OCI-LY1 (cell line): ENCODE results near the gene ASB2.

ENCODE experiments used
- H2AFZ ChIP-seq: fragments of 200-600 bp; sonication (generic), shearing (Covaris generic); 2 replicates; pipeline ENCODE4 v1.6.0; 2014; ENCODE audit warnings: antibody characterized with exemption, mild to moderate bottlenecking, low read length
- H3F3A ChIP-seq: fragments of 200-600 bp; sonication (generic), shearing (Covaris generic); 2 replicates; pipeline ENCODE4 v1.6.0; 2014; ENCODE audit warnings: mild to moderate bottlenecking, antibody characterized with exemption, low read length, moderate library complexity; ENCODE audit not compliant: insufficient read depth
- H3K27ac ChIP-seq: fragments of 200-600 bp; sonication (generic); 2 replicates; pipeline ENCODE4 v1.5.1; 2014; ENCODE audit warnings: low read length, mixed run types, mild to moderate bottlenecking, low read depth; ENCODE audit not compliant: poor library complexity, severe bottlenecking
- H3K27me3 ChIP-seq: fragments of 200-600 bp; sonication (generic); 2 replicates; pipeline ENCODE4 v1.6.0; 2014; ENCODE audit warnings: antibody characterized with exemption, mild to moderate bottlenecking, low read length, moderate library complexity; ENCODE audit not compliant: insufficient read depth
- H3K36me3 ChIP-seq: fragments of 200-600 bp; sonication (generic); 2 replicates; pipeline ENCODE4 v1.6.1; 2014; ENCODE audit warnings: mild to moderate bottlenecking, antibody characterized with exemption, low read length, moderate library complexity, mixed read lengths; ENCODE audit not compliant: insufficient read depth
- H3K4me1 ChIP-seq: fragments of 200-600 bp; sonication (generic); 2 replicates; pipeline ENCODE4 v1.5.1; 2014; ENCODE audit warnings: mild to moderate bottlenecking, low read length, moderate library complexity; ENCODE audit not compliant: insufficient read depth, severe bottlenecking
- H3K4me2 ChIP-seq: fragments of 200-600 bp; sonication (generic), shearing (Covaris generic); 2 replicates; pipeline ENCODE4 v1.6.1; 2014; ENCODE audit warnings: low read length
- H3K4me3 ChIP-seq: fragments of 200-600 bp; sonication (generic); 2 replicates; pipeline ENCODE4 v1.5.1; 2014; ENCODE audit warnings: low read length, low read depth, mild to moderate bottlenecking, mixed read lengths; ENCODE audit not compliant: poor library complexity, severe bottlenecking
- H3K79me2 ChIP-seq: fragments of 200-600 bp; shearing (Covaris generic); 2 replicates; pipeline ENCODE4 v1.6.1; 2016; ENCODE audit warnings: mixed run types, low read length, mixed read lengths; ENCODE audit not compliant: insufficient read depth
- H3K9ac ChIP-seq: fragments of 200-600 bp; sonication (generic), shearing (Covaris generic); 2 replicates; pipeline ENCODE4 v1.6.1; 2014; ENCODE audit warnings: mild to moderate bottlenecking, low read length, mixed read lengths
- H3K9me2 ChIP-seq: fragments of 200-600 bp; sonication (generic), shearing (Covaris generic); 2 replicates; pipeline ENCODE4 v1.6.1; 2014; ENCODE audit warnings: low read depth, mild to moderate bottlenecking, low read length, mixed read lengths
- H3K9me3 ChIP-seq: fragments of 200-600 bp; shearing (Covaris generic); 2 replicates; pipeline ENCODE4 v1.6.1; 2014; ENCODE audit warnings: low read length, mixed read lengths
- H4K20me1 ChIP-seq: fragments of 200-600 bp; sonication (generic), shearing (Covaris generic); 2 replicates; pipeline ENCODE4 v1.6.0; 2016; ENCODE audit warnings: mild to moderate bottlenecking, low read length; ENCODE audit not compliant: insufficient read depth
- CTCF ChIP-seq: fragments of 200-600 bp; sonication (generic), shearing (Covaris generic); IDR thresholded peaks from 2 replicates; pipeline ENCODE4 v1.5.1; 2017; ENCODE audit warnings: mild to moderate bottlenecking, antibody characterized with exemption, low read length, moderate library complexity, mixed read lengths
- EZH2 ChIP-seq: fragments of 200-600 bp; sonication (generic), shearing (Covaris generic); IDR thresholded peaks from 2 replicates; pipeline ENCODE4 v1.8.0; 2017; ENCODE audit warnings: borderline replicate concordance, mixed run types, mild to moderate bottlenecking, antibody characterized with exemption, low read length, moderate library complexity, mixed read lengths

The ASB2 gene

GRCh38 chr14:93927800-93928145 lies 48.6 kb downstream of the ASB2 start:
- H3K36me3 ChIP-seq, result peaks cover 22% of the 10 kb centered on the region

GRCh38 chr14:93926873-93927799 lies 49.2 kb downstream of the ASB2 start, which contains the start of gene FAM181A:
TSS of gene FAM181A (plus strand) at chr14:93927344. CDS start at chr14:93928286, 942 bp downstream.
- Histone ChIP-seq H3K9ac (no peak within 1 kb of the TSS), H3K9me2 (no peaks in the 10 kb centered on the region), H2AFZ (no peak within 1 kb of the TSS), H3K27ac (no peak within 1 kb of the TSS), H3K9me3 (no peaks in the 10 kb centered on the region), H3K4me2 (no peak within 1 kb of the TSS), H3F3A (no peaks in the 10 kb centered on the region), H4K20me1 (no peaks in the 10 kb centered on the region), H3K4me1 (no peaks in the 10 kb centered on the region), H3K4me3 (no peak within 1 kb of the TSS), H3K79me2 (no peaks in the 10 kb centered on the region), H3K36me3 (peaks cover 15% of the 10 kb centered on the region), H3K27me3 (no peaks in the 10 kb centered on the region)
- TF ChIP-seq CTCF (no peak), EZH2 (no peak)

More at GRCh38 chr14:93927800-93928145, 48.6 kb downstream of the ASB2 start:
- no peak overlapping the region for H3K9ac ChIP-seq
- H3K9me3 ChIP-seq, result no peaks in the 10 kb centered on the region
- H4K20me1 ChIP-seq, result no peaks in the 10 kb centered on the region
- no peaks in the 10 kb centered on the region for H3F3A ChIP-seq
- no peaks in the 10 kb centered on the region for H3K4me1 ChIP-seq
- H3K79me2 ChIP-seq, result no peaks in the 10 kb centered on the region
- H3K27me3 ChIP-seq, result no peaks in the 10 kb centered on the region
- TF ChIP-seq CTCF (no peak), EZH2 (no peak)
- no peak overlapping the region for H3K4me3 ChIP-seq
- no peak overlapping the region for H3K4me2 ChIP-seq
- no peaks in the 10 kb centered on the region for H3K9me2 ChIP-seq
- no peak overlapping the region for H2AFZ ChIP-seq
- H3K27ac ChIP-seq, result no peak overlapping the region

- Histone ChIP-seq H4K20me1 (no peaks in the 10 kb centered on the region), H3K9me3 (no peaks in the 10 kb centered on the region), H3K9ac (no peak overlapping the region), H3K4me2 (no peak overlapping the region), H3K9me2 (no peaks in the 10 kb centered on the region), H3K79me2 (no peaks in the 10 kb centered on the region), H3K4me3 (no peak overlapping the region), H3K36me3 (peaks cover 8% of the 10 kb centered on the region), H3K27ac (no peak overlapping the region), H3F3A (no peaks in the 10 kb centered on the region), H3K4me1 (no peaks in the 10 kb centered on the region), H2AFZ (no peak overlapping the region), H3K27me3 (no peaks in the 10 kb centered on the region)
- TF ChIP-seq CTCF, result no peak
These were observed 50.0 kb downstream of the ASB2 start for GRCh38 chr14:93926245-93926872.
